Measurements from ENCODE around the gene TRIM47.

DNA sequence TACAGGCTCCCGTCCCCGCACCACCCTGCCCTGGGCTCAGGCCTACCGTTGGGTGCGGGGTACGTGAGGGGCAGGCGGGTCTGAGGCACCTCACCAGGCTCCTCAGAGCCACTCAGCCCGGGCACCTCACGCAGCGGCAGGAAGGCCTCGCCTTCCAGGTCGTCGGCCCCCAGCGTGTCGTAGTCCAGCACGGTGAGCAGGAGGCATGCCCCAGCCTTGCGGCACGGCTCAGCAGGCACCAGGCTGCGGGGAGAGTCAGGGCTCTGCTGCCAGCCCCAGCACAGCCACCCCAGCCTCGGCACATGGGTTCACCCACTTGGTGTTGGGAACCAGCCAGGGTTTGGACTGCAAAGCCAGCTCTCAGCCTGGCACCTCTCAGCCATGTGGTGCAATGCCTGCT lies 49.6 kb downstream of the TRIM47 start:
- TF ChIP-seq, protein P1, sequence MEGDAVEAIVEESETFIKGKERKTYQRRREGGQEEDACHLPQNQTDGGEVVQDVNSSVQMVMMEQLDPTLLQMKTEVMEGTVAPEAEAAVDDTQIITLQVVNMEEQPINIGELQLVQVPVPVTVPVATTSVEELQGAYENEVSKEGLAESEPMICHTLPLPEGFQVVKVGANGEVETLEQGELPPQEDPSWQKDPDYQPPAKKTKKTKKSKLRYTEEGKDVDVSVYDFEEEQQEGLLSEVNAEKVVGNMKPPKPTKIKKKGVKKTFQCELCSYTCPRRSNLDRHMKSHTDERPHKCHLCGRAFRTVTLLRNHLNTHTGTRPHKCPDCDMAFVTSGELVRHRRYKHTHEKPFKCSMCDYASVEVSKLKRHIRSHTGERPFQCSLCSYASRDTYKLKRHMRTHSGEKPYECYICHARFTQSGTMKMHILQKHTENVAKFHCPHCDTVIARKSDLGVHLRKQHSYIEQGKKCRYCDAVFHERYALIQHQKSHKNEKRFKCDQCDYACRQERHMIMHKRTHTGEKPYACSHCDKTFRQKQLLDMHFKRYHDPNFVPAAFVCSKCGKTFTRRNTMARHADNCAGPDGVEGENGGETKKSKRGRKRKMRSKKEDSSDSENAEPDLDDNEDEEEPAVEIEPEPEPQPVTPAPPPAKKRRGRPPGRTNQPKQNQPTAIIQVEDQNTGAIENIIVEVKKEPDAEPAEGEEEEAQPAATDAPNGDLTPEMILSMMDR (IDR thresholded peaks at IDR 0.05), result no peak
- TF ChIP-seq POLR2A (IDR thresholded peaks at IDR 0.05), result no peak

All from uterus (tissue), 2 donors.